Gastrocnemius medialis (tissue), 4 donors: Measurements from ENCODE around the gene MYO9B.
"Not testable (repeated sequence)": the region's sequence is repeated elsewhere in the genome, so short reads cannot be mapped to it uniquely, and the experiment has no call there.

Experiments used
- POLR2A ChIP-seq, 2 donors: fragments of 450-650 bp; IDR thresholded peaks; one replicate each; pipeline ENCODE4 v1.6.1; 2017; ENCODE audit warnings: antibody characterized with exemption in 2 of 2, mild to moderate bottlenecking in 2 of 2, moderate library complexity in 2 of 2
- TF ChIP-seq, protein P1 (sequence below), 5 experiments: fragments of 450-650 bp in 3 of 5; fragments of 200-600 bp in 2 of 5; sonication (generic) in 2 of 5; IDR thresholded peaks in 4 of 5; conservative IDR thresholded peaks in 1 of 5; 1 replicate in 4 of 5; 2 replicates in 1 of 5; pipeline ENCODE4 v1.5.1; 2016 to 2019; ENCODE audit warnings: antibody characterized with exemption in 5 of 5, mild to moderate bottlenecking in 3 of 5, moderate library complexity in 3 of 5

DNA sequence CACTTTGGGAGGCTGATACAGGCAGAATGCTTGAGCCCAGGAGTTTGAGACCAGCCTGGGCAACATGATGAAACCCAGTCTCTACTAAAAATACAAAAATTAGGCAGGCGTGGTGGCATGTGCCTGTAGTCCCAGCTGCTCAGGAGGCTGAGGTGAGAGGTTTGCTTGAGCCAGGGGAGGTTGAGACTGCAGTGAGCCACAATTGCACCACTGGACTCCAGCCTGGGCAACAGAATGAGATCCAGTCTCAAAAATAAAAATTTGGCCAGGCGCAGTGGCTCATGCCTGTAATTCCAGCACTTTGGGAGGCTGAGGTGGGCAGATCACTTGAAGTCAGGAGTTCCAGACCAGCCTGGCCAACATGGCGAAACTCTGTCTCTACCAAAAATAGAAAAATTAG, 19.1 kb downstream of the MYO9B start:
- TF ChIP-seq, protein P1, sequence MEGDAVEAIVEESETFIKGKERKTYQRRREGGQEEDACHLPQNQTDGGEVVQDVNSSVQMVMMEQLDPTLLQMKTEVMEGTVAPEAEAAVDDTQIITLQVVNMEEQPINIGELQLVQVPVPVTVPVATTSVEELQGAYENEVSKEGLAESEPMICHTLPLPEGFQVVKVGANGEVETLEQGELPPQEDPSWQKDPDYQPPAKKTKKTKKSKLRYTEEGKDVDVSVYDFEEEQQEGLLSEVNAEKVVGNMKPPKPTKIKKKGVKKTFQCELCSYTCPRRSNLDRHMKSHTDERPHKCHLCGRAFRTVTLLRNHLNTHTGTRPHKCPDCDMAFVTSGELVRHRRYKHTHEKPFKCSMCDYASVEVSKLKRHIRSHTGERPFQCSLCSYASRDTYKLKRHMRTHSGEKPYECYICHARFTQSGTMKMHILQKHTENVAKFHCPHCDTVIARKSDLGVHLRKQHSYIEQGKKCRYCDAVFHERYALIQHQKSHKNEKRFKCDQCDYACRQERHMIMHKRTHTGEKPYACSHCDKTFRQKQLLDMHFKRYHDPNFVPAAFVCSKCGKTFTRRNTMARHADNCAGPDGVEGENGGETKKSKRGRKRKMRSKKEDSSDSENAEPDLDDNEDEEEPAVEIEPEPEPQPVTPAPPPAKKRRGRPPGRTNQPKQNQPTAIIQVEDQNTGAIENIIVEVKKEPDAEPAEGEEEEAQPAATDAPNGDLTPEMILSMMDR (IDR thresholded peaks at IDR 0.05 in 4 of 5, conservative IDR thresholded peaks at IDR 0.05 in 1 of 5): not testable (repeated sequence)
- TF ChIP-seq POLR2A (IDR thresholded peaks at IDR 0.05): not testable (repeated sequence)
